Measurements from ENCODE around the gene SPEF2.
"Not testable (repeated sequence)": the region's sequence is repeated elsewhere in the genome, so short reads cannot be mapped to it uniquely, and the experiment has no call there.

The SPEF2 gene

DNA sequence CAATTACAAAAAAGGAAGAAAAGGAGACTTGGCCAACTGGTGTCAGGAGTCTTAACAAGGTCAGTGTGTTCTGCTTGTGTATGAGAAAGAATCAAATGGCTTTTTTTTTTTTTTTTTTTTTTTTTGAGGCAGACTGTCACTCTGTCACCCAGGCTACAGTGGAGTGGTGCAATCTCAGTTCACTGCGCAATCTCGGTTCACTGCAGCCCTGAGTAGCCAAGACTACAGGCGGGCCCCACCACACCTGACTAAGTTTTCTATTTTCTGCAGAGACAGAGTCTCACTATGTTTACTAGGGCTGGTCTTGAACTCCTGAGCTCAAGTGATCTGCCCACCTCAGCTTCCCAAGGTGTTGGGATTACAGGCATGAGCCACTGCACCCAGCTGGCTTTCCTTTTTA lies 236.0 kb downstream of the SPEF2 start:
- TF ChIP-seq, protein P1, sequence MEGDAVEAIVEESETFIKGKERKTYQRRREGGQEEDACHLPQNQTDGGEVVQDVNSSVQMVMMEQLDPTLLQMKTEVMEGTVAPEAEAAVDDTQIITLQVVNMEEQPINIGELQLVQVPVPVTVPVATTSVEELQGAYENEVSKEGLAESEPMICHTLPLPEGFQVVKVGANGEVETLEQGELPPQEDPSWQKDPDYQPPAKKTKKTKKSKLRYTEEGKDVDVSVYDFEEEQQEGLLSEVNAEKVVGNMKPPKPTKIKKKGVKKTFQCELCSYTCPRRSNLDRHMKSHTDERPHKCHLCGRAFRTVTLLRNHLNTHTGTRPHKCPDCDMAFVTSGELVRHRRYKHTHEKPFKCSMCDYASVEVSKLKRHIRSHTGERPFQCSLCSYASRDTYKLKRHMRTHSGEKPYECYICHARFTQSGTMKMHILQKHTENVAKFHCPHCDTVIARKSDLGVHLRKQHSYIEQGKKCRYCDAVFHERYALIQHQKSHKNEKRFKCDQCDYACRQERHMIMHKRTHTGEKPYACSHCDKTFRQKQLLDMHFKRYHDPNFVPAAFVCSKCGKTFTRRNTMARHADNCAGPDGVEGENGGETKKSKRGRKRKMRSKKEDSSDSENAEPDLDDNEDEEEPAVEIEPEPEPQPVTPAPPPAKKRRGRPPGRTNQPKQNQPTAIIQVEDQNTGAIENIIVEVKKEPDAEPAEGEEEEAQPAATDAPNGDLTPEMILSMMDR (IDR thresholded peaks at IDR 0.05; ENCODE audit: insufficient read depth, low read length, missing control alignments): no peak
- ChIA-PET POLR2A (no interaction called here), CTCF (interaction anchor here (2.9 kb wide), 1 partner anchor 76 kb away, joined by 7 read pairs; no protein-coding TSS in a partner anchor)
- no peak overlapping the region for H3K4me3 ChIP-seq (ENCODE audit: low read depth, low read length)
- DNase-seq (ENCODE audit: low read depth, low spot score): no peak

DNA sequence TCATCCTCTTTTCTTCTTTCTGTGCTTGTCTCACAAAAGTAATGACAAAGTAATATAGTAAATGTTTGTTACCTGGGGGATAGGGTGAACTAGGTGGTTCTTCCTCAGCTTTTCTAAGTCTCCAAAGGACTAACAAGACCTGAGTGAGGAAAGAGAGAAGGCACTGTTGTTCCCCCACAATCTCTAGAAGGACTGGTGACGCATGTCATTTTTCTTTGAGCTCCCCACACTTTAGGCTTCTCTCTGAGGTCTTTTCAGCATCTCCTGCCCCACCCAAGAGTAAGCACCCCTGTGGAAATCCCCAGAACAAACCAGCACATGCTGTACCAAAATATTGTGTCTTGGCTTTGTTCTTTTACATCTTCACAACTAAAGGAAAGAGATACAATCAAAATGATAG lies 236.6 kb downstream of the SPEF2 start:
- POLR2A ChIA-PET: no interaction called here
- no peak for DNase-seq (ENCODE audit: low read depth, low spot score)
- H3K4me3 ChIP-seq (ENCODE audit: low read depth, low read length): no peak overlapping the region
- CTCF ChIA-PET: interaction anchor here (1.1 to 2.9 kb wide), 2 partner anchors 71 to 77 kb away, joined by 4 to 7 read pairs; no protein-coding TSS in a partner anchor
- TF ChIP-seq, protein P1 (IDR thresholded peaks at IDR 0.05; ENCODE audit: insufficient read depth, low read length, missing control alignments): no peak

- TF ChIP-seq, protein P1 (IDR thresholded peaks at IDR 0.05; ENCODE audit: insufficient read depth, low read length, missing control alignments): no peak
- ChIA-PET POLR2A (no interaction called here), CTCF (interaction anchor here (0.8 to 1.1 kb wide), 2 partner anchors 27 to 70 kb away, joined by 4 read pairs; no protein-coding TSS in a partner anchor)
- no peak for DNase-seq (ENCODE audit: low read depth, low spot score)
- H3K4me3 ChIP-seq (ENCODE audit: low read depth, low read length): no peak overlapping the region
These were observed 237.5 kb downstream of the SPEF2 start for GRCh38 chr5:35855187-35855586.

DNA sequence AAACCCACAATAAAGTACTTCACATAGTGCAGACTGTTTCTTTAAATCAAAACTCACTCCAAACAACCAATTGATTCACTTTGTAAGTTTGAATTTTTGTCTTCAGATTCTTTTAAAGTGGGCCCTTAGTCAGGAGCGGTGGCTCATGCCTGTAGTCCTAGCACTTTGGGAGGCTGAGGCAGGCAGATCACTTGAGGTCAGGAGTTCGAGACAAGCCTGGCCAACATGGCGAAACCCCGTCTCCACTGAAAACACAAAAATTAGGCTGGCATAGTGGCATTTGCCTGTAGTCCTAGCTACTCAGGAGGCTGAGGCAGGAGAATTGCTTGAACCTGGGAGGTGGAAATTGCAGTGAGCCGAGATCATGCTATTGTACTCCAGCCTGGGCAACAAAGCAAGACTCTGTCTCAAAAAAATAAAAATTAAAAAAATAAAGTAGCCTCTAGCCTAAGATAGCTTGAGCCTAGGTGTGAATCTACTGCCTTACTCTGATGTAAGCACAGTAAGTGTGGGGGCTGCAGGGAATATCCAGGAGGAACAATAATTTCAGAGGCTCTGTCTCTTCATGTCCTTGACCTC lies 238.6 kb downstream of the SPEF2 start:
- DNase-seq (ENCODE audit: low read depth, low spot score); POLR2A ChIA-PET: not testable (repeated sequence)
- CTCF ChIA-PET: interaction anchor here (0.8 to 1.5 kb wide), 3 partner anchors 26 to 79 kb away, joined by 3 to 5 read pairs (median 4); no protein-coding TSS in a partner anchor
- H3K4me3 ChIP-seq (ENCODE audit: low read depth, low read length): peak overlapping the region; percentile 33

DNA sequence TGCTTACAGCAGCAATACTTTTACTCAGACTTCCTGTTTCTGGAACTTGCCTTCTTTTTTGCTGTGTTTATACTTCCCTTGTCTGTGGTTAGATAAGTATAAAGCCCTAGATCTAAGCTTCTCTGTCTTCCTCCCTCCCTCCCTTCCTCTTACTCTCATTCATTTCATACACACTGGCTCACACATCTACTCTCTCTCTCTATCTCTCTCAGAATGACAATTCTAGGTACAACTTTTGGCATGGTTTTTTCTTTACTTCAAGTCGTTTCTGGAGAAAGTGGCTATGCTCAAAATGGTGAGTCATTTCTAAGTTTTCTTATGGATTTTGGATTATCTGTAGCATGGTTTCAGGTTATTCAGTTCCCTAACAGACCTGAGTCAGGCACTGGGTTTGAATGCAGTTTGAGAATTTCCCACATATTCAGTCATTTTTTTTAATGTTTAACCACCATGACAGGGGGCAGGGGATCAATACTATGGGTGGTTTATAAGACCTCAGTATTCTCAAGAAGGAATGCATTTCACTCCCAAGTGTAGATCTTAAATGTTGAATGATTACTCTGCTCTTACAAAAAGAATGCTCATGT lies 239.2 kb downstream of the SPEF2 start, which contains the start of gene IL7R:
IL7R (plus strand) TSS at position 127 of the 587 bp plus-strand sequence; CDS start at position 214, 87 bp downstream.
- ChIA-PET POLR2A (no interaction called here), CTCF (interaction anchor here (1.2 to 3.1 kb wide), 4 partner anchors 68 to 79 kb away, joined by 3 to 8 read pairs (median 4); no protein-coding TSS in a partner anchor)
- DNase-seq (ENCODE audit: low read depth, low spot score): no peak

GRCh38 chr5:35857606-35858205 lies 240.0 kb downstream of the SPEF2 start:
- H3K4me3 ChIP-seq (ENCODE audit: low read depth, low read length): peak overlapping the region; percentile 18
- DNase-seq (ENCODE audit: low read depth, low spot score): peak; percentile 80
- CTCF ChIA-PET: interaction anchor here (1.0 to 3.5 kb wide), 5 partner anchors 24 to 207 kb away, joined by 3 to 22 read pairs (median 7); no protein-coding TSS in a partner anchor
- POLR2A ChIA-PET: no interaction called here
- TF ChIP-seq, protein P1 (IDR thresholded peaks at IDR 0.05; ENCODE audit: insufficient read depth, low read length, missing control alignments): no peak

More for the DNA sequence above, 239.2 kb downstream of the SPEF2 start, which contains the start of gene IL7R:
- H3K4me3 ChIP-seq (ENCODE audit: low read depth, low read length): peak within 1 kb of the TSS; percentile 33
- TF ChIP-seq, protein P1 (IDR thresholded peaks at IDR 0.05; ENCODE audit: insufficient read depth, low read length, missing control alignments): no peak
